ENCODE data around the gene ATG14.

DNA sequence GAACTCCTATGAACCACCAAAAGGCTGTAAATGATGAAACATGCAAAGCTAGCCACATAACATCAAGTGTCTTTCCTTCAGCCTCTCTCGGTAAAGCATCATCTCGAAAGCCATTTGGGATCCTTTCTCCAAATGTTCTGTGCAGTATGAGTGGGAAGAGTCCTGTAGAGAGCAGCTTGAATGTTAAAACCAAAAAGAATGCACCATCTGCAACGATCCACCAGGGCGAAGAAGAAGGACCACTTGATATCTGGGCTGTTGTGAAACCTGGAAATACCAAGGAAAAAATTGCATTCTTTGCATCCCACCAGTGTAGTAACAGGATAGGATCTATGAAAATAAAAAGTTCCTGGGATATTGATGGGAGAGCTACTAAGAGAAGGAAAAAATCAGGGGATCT lies 61.2 kb downstream of the ATG14 start:
- TF ChIP-seq, protein P1, sequence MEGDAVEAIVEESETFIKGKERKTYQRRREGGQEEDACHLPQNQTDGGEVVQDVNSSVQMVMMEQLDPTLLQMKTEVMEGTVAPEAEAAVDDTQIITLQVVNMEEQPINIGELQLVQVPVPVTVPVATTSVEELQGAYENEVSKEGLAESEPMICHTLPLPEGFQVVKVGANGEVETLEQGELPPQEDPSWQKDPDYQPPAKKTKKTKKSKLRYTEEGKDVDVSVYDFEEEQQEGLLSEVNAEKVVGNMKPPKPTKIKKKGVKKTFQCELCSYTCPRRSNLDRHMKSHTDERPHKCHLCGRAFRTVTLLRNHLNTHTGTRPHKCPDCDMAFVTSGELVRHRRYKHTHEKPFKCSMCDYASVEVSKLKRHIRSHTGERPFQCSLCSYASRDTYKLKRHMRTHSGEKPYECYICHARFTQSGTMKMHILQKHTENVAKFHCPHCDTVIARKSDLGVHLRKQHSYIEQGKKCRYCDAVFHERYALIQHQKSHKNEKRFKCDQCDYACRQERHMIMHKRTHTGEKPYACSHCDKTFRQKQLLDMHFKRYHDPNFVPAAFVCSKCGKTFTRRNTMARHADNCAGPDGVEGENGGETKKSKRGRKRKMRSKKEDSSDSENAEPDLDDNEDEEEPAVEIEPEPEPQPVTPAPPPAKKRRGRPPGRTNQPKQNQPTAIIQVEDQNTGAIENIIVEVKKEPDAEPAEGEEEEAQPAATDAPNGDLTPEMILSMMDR (conservative IDR thresholded peaks at IDR 0.05), result no peak
- no peak for TF ChIP-seq EZH2 (IDR thresholded peaks at IDR 0.05; ENCODE audit: low read depth)
